ENCODE results near the gene MTF2.

The MTF2 gene

DNA sequence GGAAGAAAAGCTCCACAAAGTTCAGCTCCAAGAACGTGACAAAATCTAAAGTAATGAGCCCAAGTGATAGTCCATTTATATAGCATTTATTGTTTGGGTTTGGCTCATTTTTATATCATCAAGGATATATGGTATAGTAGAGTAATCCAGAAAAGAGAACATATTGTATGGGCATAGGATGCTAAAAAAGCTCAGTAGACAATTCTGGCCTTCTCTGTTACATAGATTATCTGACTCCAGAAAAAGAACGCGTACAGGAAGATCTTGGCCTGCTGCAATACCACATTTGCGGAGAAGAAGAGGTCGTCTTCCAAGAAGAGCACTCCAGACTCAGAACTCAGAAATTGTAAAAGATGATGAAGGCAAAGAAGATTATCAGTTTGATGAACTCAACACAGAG lies 57.4 kb downstream of the MTF2 start:
- no peak overlapping the region for H3K27ac ChIP-seq (ENCODE audit: low read depth, low read length)
- H3K4me3 ChIP-seq (ENCODE audit: low read depth in 1 of 2, low read length in 2 of 2): no peak overlapping the region
- no peak overlapping the region for H3K9ac ChIP-seq (ENCODE audit: low read depth in 1 of 2, low read length in 2 of 2)
- H3K4me1 ChIP-seq (ENCODE audit: control insufficient read depth in 1 of 2, insufficient read depth in 2 of 2, low read length in 2 of 2): no peaks in the 10 kb centered on the region
- H3K27me3 ChIP-seq (ENCODE audit: control insufficient read depth in 1 of 2, insufficient read depth in 2 of 2, low read length in 2 of 2): no peaks in the 10 kb centered on the region
- peaks cover 20 to 41% of the 10 kb centered on the region in 2 donors for H3K36me3 ChIP-seq (ENCODE audit: control insufficient read depth in 1 of 2, insufficient read depth in 2 of 2, low read length in 2 of 2)
- no peaks in the 10 kb centered on the region for H3K9me3 ChIP-seq (ENCODE audit: control insufficient read depth in 1 of 2, low read length in 2 of 2)

DNA sequence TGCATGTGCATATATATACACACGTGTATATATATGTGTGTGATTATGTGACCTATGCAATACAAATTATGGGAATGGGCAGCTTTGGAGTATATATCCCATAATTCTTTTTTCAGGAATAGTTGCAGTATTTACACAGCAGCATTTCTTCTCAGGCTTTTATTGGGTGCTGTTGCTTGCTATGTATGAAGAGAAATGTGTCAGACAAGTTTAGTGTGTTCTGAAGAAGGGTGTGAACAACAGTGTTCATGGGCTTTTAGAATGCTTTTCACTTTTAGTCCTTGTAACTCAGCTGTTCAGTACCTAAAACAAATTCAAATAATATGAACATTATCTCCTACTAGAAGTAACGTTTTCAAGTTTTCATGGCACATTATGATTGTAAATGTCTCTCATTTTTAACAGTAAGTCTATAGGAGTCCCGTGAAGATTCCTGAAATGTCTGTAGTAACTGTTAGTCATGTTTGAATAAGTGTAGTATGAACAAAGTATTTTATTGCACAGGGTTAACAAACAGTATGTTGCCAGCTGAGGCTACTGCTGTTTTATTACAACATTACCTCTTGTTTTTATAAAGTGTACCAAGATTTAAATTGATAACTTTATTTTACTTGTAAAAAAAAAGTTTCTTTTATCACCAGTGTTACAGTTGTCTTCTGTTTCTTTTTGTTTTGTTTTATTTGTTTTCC lies 58.7 kb downstream of the MTF2 start:
- Histone ChIP-seq H3K9me3 (ENCODE audit: control insufficient read depth in 1 of 2, low read length in 2 of 2) (no peaks in the 10 kb centered on the region), H3K9ac (ENCODE audit: low read depth in 1 of 2, low read length in 2 of 2) (no peak overlapping the region), H3K27ac (ENCODE audit: low read depth, low read length) (no peak overlapping the region), H3K36me3 (ENCODE audit: control insufficient read depth in 1 of 2, insufficient read depth in 2 of 2, low read length in 2 of 2) (peaks cover 18 to 41% of the 10 kb centered on the region in 2 donors), H3K4me1 (ENCODE audit: control insufficient read depth in 1 of 2, insufficient read depth in 2 of 2, low read length in 2 of 2) (no peaks in the 10 kb centered on the region), H3K4me3 (ENCODE audit: low read depth in 1 of 2, low read length in 2 of 2) (no peak overlapping the region), H3K27me3 (ENCODE audit: control insufficient read depth in 1 of 2, insufficient read depth in 2 of 2, low read length in 2 of 2) (no peaks in the 10 kb centered on the region)

GRCh38 chr1:93140106-93140505 lies 61.0 kb downstream of the MTF2 start:
- Histone ChIP-seq H3K27ac (ENCODE audit: low read depth, low read length) (no peak overlapping the region), H3K36me3 (ENCODE audit: control insufficient read depth in 1 of 2, insufficient read depth in 2 of 2, low read length in 2 of 2) (peaks cover 13 to 26% of the 10 kb centered on the region in 2 donors), H3K4me1 (ENCODE audit: control insufficient read depth in 1 of 2, insufficient read depth in 2 of 2, low read length in 2 of 2) (no peaks in the 10 kb centered on the region), H3K9ac (ENCODE audit: low read depth in 1 of 2, low read length in 2 of 2) (no peak overlapping the region), H3K27me3 (ENCODE audit: control insufficient read depth in 1 of 2, insufficient read depth in 2 of 2, low read length in 2 of 2) (no peaks in the 10 kb centered on the region), H3K9me3 (ENCODE audit: control insufficient read depth in 1 of 2, low read length in 2 of 2) (no peaks in the 10 kb centered on the region), H3K4me3 (ENCODE audit: low read depth in 1 of 2, low read length in 2 of 2) (no peak overlapping the region)

- H3K9me3 ChIP-seq (ENCODE audit: control insufficient read depth in 1 of 2, low read length in 2 of 2): no peaks in the 10 kb centered on the region
- H3K27ac ChIP-seq (ENCODE audit: low read depth, low read length): no peak overlapping the region
- H3K4me3 ChIP-seq (ENCODE audit: low read depth in 1 of 2, low read length in 2 of 2): no peak overlapping the region
- H3K4me1 ChIP-seq (ENCODE audit: control insufficient read depth in 1 of 2, insufficient read depth in 2 of 2, low read length in 2 of 2): no peaks in the 10 kb centered on the region
- peaks cover 10 to 13% of the 10 kb centered on the region in 2 donors for H3K36me3 ChIP-seq (ENCODE audit: control insufficient read depth in 1 of 2, insufficient read depth in 2 of 2, low read length in 2 of 2)
- H3K9ac ChIP-seq (ENCODE audit: low read depth in 1 of 2, low read length in 2 of 2): no peak overlapping the region
- no peaks in the 10 kb centered on the region for H3K27me3 ChIP-seq (ENCODE audit: control insufficient read depth in 1 of 2, insufficient read depth in 2 of 2, low read length in 2 of 2)
These were observed 63.1 kb downstream of the MTF2 start for GRCh38 chr1:93142161-93142560.

GRCh38 chr1:93143136-93143535 lies 64.1 kb downstream of the MTF2 start:
- Histone ChIP-seq H3K4me3 (ENCODE audit: low read depth in 1 of 2, low read length in 2 of 2) (no peak overlapping the region), H3K27me3 (ENCODE audit: control insufficient read depth in 1 of 2, insufficient read depth in 2 of 2, low read length in 2 of 2) (no peaks in the 10 kb centered on the region), H3K9me3 (ENCODE audit: control insufficient read depth in 1 of 2, low read length in 2 of 2) (no peaks in the 10 kb centered on the region), H3K4me1 (ENCODE audit: control insufficient read depth in 1 of 2, insufficient read depth in 2 of 2, low read length in 2 of 2) (no peaks in the 10 kb centered on the region), H3K27ac (ENCODE audit: low read depth, low read length) (no peak overlapping the region), H3K9ac (ENCODE audit: low read depth in 1 of 2, low read length in 2 of 2) (no peak overlapping the region), H3K36me3 (ENCODE audit: control insufficient read depth in 1 of 2, insufficient read depth in 2 of 2, low read length in 2 of 2) (peaks cover 6 to 7% of the 10 kb centered on the region in 2 donors)

DNA sequence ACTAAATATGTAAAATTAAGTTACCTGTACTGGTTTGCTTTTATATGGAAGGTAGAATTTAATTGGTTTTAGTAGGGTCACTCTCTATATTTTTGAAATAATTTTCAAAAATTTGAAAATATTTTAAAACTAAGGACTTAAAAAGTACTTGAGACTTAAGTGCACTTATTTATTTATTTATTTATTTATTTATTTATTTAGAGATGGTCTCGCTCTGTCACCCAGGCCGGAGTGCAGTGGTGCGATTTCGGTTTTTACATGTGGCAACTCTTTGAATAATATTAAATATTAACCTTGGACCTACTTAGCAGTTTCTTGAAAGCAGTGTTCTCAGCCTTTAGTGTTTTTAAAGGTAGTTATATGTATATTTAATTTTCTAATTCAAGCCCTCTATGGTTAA lies 64.7 kb downstream of the MTF2 start:
- H3K27ac ChIP-seq (ENCODE audit: low read depth, low read length): no peak overlapping the region

DNA sequence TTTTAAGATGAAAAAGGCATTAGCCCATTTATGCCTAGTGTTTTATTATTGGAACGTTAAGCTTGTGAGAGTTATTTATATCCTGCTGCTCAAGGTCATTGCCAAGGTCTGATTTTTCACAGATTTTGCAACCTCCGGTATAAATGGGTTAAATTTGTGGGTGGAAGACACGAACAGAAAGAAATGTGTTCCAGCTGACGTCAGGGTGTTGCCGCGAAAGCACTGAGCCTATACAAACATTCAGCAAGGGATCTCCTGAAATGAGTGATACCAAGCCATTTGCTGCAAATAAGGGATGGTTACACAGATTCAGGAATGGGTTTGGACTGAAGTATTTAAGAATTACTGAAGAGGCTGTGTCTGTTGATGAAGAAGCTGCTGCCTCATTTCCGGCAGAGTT lies 68.9 kb downstream of the MTF2 start:
- no peak overlapping the region for H3K4me3 ChIP-seq (ENCODE audit: low read depth in 1 of 2, low read length in 2 of 2)
- no peaks in the 10 kb centered on the region for H3K27me3 ChIP-seq (ENCODE audit: control insufficient read depth in 1 of 2, insufficient read depth in 2 of 2, low read length in 2 of 2)
- no peak overlapping the region for H3K27ac ChIP-seq (ENCODE audit: low read depth, low read length)
- H3K9ac ChIP-seq (ENCODE audit: low read depth in 1 of 2, low read length in 2 of 2): no peak overlapping the region
- H3K36me3 ChIP-seq (ENCODE audit: control insufficient read depth in 1 of 2, insufficient read depth in 2 of 2, low read length in 2 of 2): peaks cover 9 to 26% of the 10 kb centered on the region in 2 donors
- no peaks in the 10 kb centered on the region for H3K4me1 ChIP-seq (ENCODE audit: control insufficient read depth in 1 of 2, insufficient read depth in 2 of 2, low read length in 2 of 2)
- H3K9me3 ChIP-seq (ENCODE audit: control insufficient read depth in 1 of 2, low read length in 2 of 2): no peaks in the 10 kb centered on the region

More for the DNA sequence above, 64.7 kb downstream of the MTF2 start:
- H3K4me3 ChIP-seq (ENCODE audit: low read depth in 1 of 2, low read length in 2 of 2): no peak overlapping the region
- H3K27me3 ChIP-seq (ENCODE audit: control insufficient read depth in 1 of 2, insufficient read depth in 2 of 2, low read length in 2 of 2): no peaks in the 10 kb centered on the region
- peaks cover 6 to 14% of the 10 kb centered on the region in 2 donors for H3K36me3 ChIP-seq (ENCODE audit: control insufficient read depth in 1 of 2, insufficient read depth in 2 of 2, low read length in 2 of 2)
- H3K9ac ChIP-seq (ENCODE audit: low read depth in 1 of 2, low read length in 2 of 2): no peak overlapping the region
- no peaks in the 10 kb centered on the region for H3K4me1 ChIP-seq (ENCODE audit: control insufficient read depth in 1 of 2, insufficient read depth in 2 of 2, low read length in 2 of 2)
- no peaks in the 10 kb centered on the region for H3K9me3 ChIP-seq (ENCODE audit: control insufficient read depth in 1 of 2, low read length in 2 of 2)

GRCh38 chr1:93150729-93151128 lies 71.6 kb downstream of the MTF2 start:
- no peaks in the 10 kb centered on the region for H3K27me3 ChIP-seq (ENCODE audit: control insufficient read depth in 1 of 2, insufficient read depth in 2 of 2, low read length in 2 of 2)
- H3K9ac ChIP-seq (ENCODE audit: low read depth in 1 of 2, low read length in 2 of 2): no peak overlapping the region
- H3K4me1 ChIP-seq (ENCODE audit: control insufficient read depth in 1 of 2, insufficient read depth in 2 of 2, low read length in 2 of 2): no peaks in the 10 kb centered on the region
- H3K4me3 ChIP-seq (ENCODE audit: low read depth in 1 of 2, low read length in 2 of 2): no peak overlapping the region
- no peaks in the 10 kb centered on the region for H3K9me3 ChIP-seq (ENCODE audit: control insufficient read depth in 1 of 2, low read length in 2 of 2)
- H3K36me3 ChIP-seq (ENCODE audit: control insufficient read depth in 1 of 2, insufficient read depth in 2 of 2, low read length in 2 of 2): peaks cover 18 to 39% of the 10 kb centered on the region in 2 donors
- H3K27ac ChIP-seq (ENCODE audit: low read depth, low read length): no peak overlapping the region

DNA sequence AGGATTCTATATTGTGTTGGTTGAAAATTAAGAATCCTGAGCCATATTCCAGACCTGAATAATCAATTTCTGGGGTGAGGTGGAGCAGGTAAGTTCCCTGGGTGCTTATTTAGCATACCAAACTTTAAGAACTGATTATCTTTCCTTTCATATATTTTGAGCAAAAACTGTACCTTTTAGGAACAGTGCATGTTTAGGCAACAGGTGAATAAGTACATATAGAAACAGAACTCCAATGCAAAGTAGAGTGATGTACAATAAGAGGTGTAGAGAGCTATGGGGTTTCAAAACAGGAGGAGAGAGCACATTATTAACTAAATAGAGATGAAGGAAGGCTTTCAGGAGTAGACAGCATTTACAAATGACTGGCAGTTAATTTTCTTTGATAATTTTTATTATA lies 72.4 kb downstream of the MTF2 start:
- Histone ChIP-seq H3K4me3 (ENCODE audit: low read depth in 1 of 2, low read length in 2 of 2) (no peak overlapping the region), H3K36me3 (ENCODE audit: control insufficient read depth in 1 of 2, insufficient read depth in 2 of 2, low read length in 2 of 2) (peaks cover 19 to 44% of the 10 kb centered on the region in 2 donors), H3K4me1 (ENCODE audit: control insufficient read depth in 1 of 2, insufficient read depth in 2 of 2, low read length in 2 of 2) (no peaks in the 10 kb centered on the region), H3K27ac (ENCODE audit: low read depth, low read length) (no peak overlapping the region), H3K9me3 (ENCODE audit: control insufficient read depth in 1 of 2, low read length in 2 of 2) (no peaks in the 10 kb centered on the region), H3K27me3 (ENCODE audit: control insufficient read depth in 1 of 2, insufficient read depth in 2 of 2, low read length in 2 of 2) (no peaks in the 10 kb centered on the region), H3K9ac (ENCODE audit: low read depth in 1 of 2, low read length in 2 of 2) (no peak overlapping the region)

GRCh38 chr1:93152835-93153234 lies 73.8 kb downstream of the MTF2 start:
- H3K36me3 ChIP-seq (ENCODE audit: control insufficient read depth in 1 of 2, insufficient read depth in 2 of 2, low read length in 2 of 2): peaks cover 19 to 52% of the 10 kb centered on the region in 2 donors
- no peak overlapping the region for H3K4me3 ChIP-seq (ENCODE audit: low read depth in 1 of 2, low read length in 2 of 2)
- H3K9ac ChIP-seq (ENCODE audit: low read depth in 1 of 2, low read length in 2 of 2): no peak overlapping the region
- no peak overlapping the region for H3K27ac ChIP-seq (ENCODE audit: low read depth, low read length)
- H3K9me3 ChIP-seq (ENCODE audit: control insufficient read depth in 1 of 2, low read length in 2 of 2): no peaks in the 10 kb centered on the region
- H3K27me3 ChIP-seq (ENCODE audit: control insufficient read depth in 1 of 2, insufficient read depth in 2 of 2, low read length in 2 of 2): no peaks in the 10 kb centered on the region
- H3K4me1 ChIP-seq (ENCODE audit: control insufficient read depth in 1 of 2, insufficient read depth in 2 of 2, low read length in 2 of 2): no peaks in the 10 kb centered on the region
